22Rv1 (cell line): ENCODE measurements around the gene LTBP2.

Source experiments
- ZFX ChIP-seq: fragments of 450-650 bp; IDR thresholded peaks from 2 replicates; pipeline ENCODE4 v1.6.1; 2017; ENCODE audit warnings: antibody characterized with exemption, borderline replicate concordance
- TF ChIP-seq, protein P1 (sequence below): fragments of 450-650 bp; IDR thresholded peaks from 2 replicates; pipeline ENCODE4 v1.5.1; 2017; ENCODE audit warnings: mild to moderate bottlenecking

DNA sequence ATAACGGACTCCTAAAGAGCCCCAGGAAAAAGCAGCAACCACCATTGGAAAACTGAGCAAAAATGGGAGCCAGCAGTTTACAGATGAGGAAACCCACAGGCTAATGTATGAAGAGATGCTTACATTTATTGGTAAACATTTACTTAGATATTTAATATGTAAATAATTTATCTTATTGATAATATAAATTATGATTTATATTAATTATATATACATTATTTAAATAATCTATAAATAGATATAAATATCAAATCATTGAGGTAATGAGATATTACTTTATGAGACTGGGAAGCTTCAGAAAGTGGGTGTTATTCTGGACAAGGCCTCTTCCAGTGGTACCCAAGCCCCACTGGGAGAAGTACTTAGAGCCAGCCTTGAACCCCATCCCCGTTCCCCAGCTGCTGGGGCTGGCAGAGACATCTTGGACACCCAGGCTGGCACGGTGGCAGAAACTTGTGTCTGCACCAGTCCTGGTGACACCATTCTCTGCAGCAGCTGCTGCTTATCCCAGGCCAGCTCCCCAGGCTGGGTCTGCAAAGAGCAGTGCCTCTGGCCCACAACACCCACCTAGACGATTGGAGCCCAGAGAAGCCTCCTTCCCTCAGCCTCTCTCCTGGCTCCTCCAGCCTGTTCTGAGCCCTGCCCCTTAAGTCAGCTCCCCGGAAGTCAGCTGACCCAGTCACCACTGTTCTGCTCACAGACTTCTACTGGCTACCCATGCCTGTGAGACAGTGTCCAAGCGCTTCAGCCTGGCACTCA is 92.5 kb downstream of the LTBP2 start:
- TF ChIP-seq, protein P1, sequence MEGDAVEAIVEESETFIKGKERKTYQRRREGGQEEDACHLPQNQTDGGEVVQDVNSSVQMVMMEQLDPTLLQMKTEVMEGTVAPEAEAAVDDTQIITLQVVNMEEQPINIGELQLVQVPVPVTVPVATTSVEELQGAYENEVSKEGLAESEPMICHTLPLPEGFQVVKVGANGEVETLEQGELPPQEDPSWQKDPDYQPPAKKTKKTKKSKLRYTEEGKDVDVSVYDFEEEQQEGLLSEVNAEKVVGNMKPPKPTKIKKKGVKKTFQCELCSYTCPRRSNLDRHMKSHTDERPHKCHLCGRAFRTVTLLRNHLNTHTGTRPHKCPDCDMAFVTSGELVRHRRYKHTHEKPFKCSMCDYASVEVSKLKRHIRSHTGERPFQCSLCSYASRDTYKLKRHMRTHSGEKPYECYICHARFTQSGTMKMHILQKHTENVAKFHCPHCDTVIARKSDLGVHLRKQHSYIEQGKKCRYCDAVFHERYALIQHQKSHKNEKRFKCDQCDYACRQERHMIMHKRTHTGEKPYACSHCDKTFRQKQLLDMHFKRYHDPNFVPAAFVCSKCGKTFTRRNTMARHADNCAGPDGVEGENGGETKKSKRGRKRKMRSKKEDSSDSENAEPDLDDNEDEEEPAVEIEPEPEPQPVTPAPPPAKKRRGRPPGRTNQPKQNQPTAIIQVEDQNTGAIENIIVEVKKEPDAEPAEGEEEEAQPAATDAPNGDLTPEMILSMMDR = no peak
- TF ChIP-seq ZFX = no peak
